Stimulated activated CD8-positive, alpha-beta memory T cell treated with anti-CD3 and anti-CD28 coated beads, Interleukin-4, amount 100 ng/mL, for 48 hours (primary cell): Measurements from ENCODE around the gene NDUFA12.
"Not testable (repeated sequence)": the region's sequence is repeated elsewhere in the genome, so short reads cannot be mapped to it uniquely, and the experiment has no call there.

Source experiments
- DNase-seq: peaks from one replicate; pipeline ENCODE4 v3.0.0-alpha.2; 2020

The NDUFA12 gene

GRCh38 chr12:95003213-95003920 lies at the start of gene NDUFA12:
Gene NDUFA12, minus strand, starts transcription at chr12:95003697. Its CDS starts 17 bp downstream, at chr12:95003680.
- DNase-seq: peak; percentile 96

GRCh38 chr12:95051241-95051640 lies 47.7 kb upstream of the NDUFA12 start:
- no peak for DNase-seq

- DNase-seq: no peak
Observed at GRCh38 chr12:95037906-95038305, 34.4 kb upstream of the NDUFA12 start.

GRCh38 chr12:95034750-95035149 lies 31.3 kb upstream of the NDUFA12 start:
- DNase-seq: no peak

GRCh38 chr12:95022477-95022876 lies 19.0 kb upstream of the NDUFA12 start:
- no peak for DNase-seq

GRCh38 chr12:95017482-95017881 lies 14.0 kb upstream of the NDUFA12 start:
- no peak for DNase-seq

GRCh38 chr12:95016120-95016519 lies 12.6 kb upstream of the NDUFA12 start:
- no peak for DNase-seq

- no peak for DNase-seq
Observed at GRCh38 chr12:95014554-95014953, 11.1 kb upstream of the NDUFA12 start.

- no peak for DNase-seq
Observed at GRCh38 chr12:95006206-95006605, 2.7 kb upstream of the NDUFA12 start.

- no peak for DNase-seq
Observed at GRCh38 chr12:95004610-95005009, 1.1 kb upstream of the NDUFA12 start.

- DNase-seq: no peak
Observed at GRCh38 chr12:95003921-95004272, 400 bp upstream of the NDUFA12 start.

GRCh38 chr12:95002754-95003153 lies 743 bp downstream of the NDUFA12 start:
- no peak for DNase-seq

- DNase-seq: no peak
Observed at GRCh38 chr12:94998326-94998725, 5.2 kb downstream of the NDUFA12 start.

- DNase-seq: no peak
Observed at GRCh38 chr12:94997726-94998125, 5.8 kb downstream of the NDUFA12 start.

- DNase-seq: no peak
Observed at GRCh38 chr12:94997061-94997460, 6.4 kb downstream of the NDUFA12 start.

GRCh38 chr12:94994312-94994711 lies 9.2 kb downstream of the NDUFA12 start:
- DNase-seq: no peak

GRCh38 chr12:94993855-94994254 lies 9.6 kb downstream of the NDUFA12 start:
- DNase-seq: not testable (repeated sequence)

GRCh38 chr12:94990222-94990621 lies 13.3 kb downstream of the NDUFA12 start:
- DNase-seq: no peak

- no peak for DNase-seq
Observed at GRCh38 chr12:94988471-94988870, 15.0 kb downstream of the NDUFA12 start.

- no peak for DNase-seq
Observed at GRCh38 chr12:94987801-94988200, 15.7 kb downstream of the NDUFA12 start.

- no peak for DNase-seq
Observed at GRCh38 chr12:94987076-94987669, 16.3 kb downstream of the NDUFA12 start.

- not testable (repeated sequence) for DNase-seq
Observed at GRCh38 chr12:94985099-94985498, 18.4 kb downstream of the NDUFA12 start.

- no peak for DNase-seq
Observed at GRCh38 chr12:94983321-94983720, 20.2 kb downstream of the NDUFA12 start.

GRCh38 chr12:94982456-94982855 lies 21.0 kb downstream of the NDUFA12 start:
- no peak for DNase-seq

GRCh38 chr12:94980577-94980976 lies 22.9 kb downstream of the NDUFA12 start:
- DNase-seq: no peak
